WTC11 (cell line): ENCODE results near the gene MGAM2. TPM values are rescaled to one million over a fixed set of nuclear protein-coding genes. Genes with fewer than 3 reads are reported as not detected.

Source experiments
- ATAC-seq: fragments of 200-7000 bp; cut with Tn5 transposase; 2 replicates; pipeline ENCODE4 v1.10.0; 2021; ENCODE audit warnings: mild to moderate bottlenecking, moderate library complexity
- CTCF ChIA-PET: fragments of 300-600 bp; sonication (Branson Sonifier 250); formaldehyde crosslinking; loops from one replicate; lab custom pipeline; 2021; ENCODE audit warnings: antibody characterized with exemption; lab: Charles Lee
- POLR2A ChIA-PET: fragments of 350-600 bp; sonication (Branson Sonifier 250); formaldehyde crosslinking; loops from one replicate; lab custom pipeline; 2021; ENCODE audit warnings: antibody characterized with exemption; lab: Charles Lee
- DNase-seq: peaks from one replicate; pipeline ENCODE4 v3.0.0; 2021; ENCODE audit warnings: low spot score
- H3K27ac Mint-ChIP-seq: 2 replicates; pipeline ENCODE4 v1.8.0; 2021; ENCODE audit warnings: mixed read lengths
- H3K27me3 Mint-ChIP-seq: 2 replicates; pipeline ENCODE4 v1.8.0; 2021; ENCODE audit warnings: low read depth, mild to moderate bottlenecking, moderate library complexity, mixed read lengths
- H3K36me3 Mint-ChIP-seq: 2 replicates; pipeline ENCODE4 v1.8.0; 2021; ENCODE audit warnings: mixed read lengths
- H3K4me1 Mint-ChIP-seq: 2 replicates; pipeline ENCODE4 v1.8.0; 2022; ENCODE audit warnings: mixed read lengths
- H3K4me3 Mint-ChIP-seq: 2 replicates; pipeline ENCODE4 v1.8.0; 2021; ENCODE audit warnings: mild to moderate bottlenecking, moderate library complexity, mixed read lengths
- H3K9me3 Mint-ChIP-seq: 2 replicates; pipeline ENCODE4 v1.8.0; 2021; ENCODE audit warnings: mixed read lengths
- MYBL2 ChIP-seq: sonication (generic); formaldehyde crosslinking; IDR thresholded peaks from 2 replicates; pipeline ENCODE4 v1.8.1; 2023; ENCODE audit warnings: mild to moderate bottlenecking, moderate library complexity, missing genetic modification reagents
- SMAD4 ChIP-seq: sonication (generic); formaldehyde crosslinking; IDR thresholded peaks from 2 replicates; pipeline ENCODE4 v1.8.0; 2022; ENCODE audit warnings: mild to moderate bottlenecking, missing genetic modification reagents
- ZNF671 ChIP-seq: fragments of 250-450 bp; sonication (Bioruptor Pico); IDR thresholded peaks from 2 replicates; pipeline ENCODE4 v1.8.0; 2021; ENCODE audit warnings: mild to moderate bottlenecking
- total RNA-seq: library from RNA; stranded (reverse); gene quantifications from 3 replicates; pipeline ENCODE4 v1.2.3, GENCODE V29; 2021

MGAM2 gene
- total RNA-seq, 1 experiment from 2014 or later = not detected

GRCh38 chr7:142263598-142264380 lies 152.3 kb downstream of the MGAM2 start:
- TF ChIP-seq MYBL2 (CRISPR knock-in tag) (no peak), SMAD4 (CRISPR knock-in tag) (no peak), ZNF671 (no peak)
- Mint-ChIP-seq H3K4me3 (no peak overlapping the region), H3K36me3 (peaks cover 9% of the 10 kb centered on the region), H3K4me1 (no peaks in the 10 kb centered on the region), H3K27me3 (peaks cover 10% of the 10 kb centered on the region), H3K9me3 (peaks cover 27% of the 10 kb centered on the region), H3K27ac (no peak overlapping the region)
- CTCF ChIA-PET = interaction anchor here (1.2 kb wide), 1 partner anchor 37 kb away, joined by 5 read pairs; no protein-coding TSS in a partner anchor
- DNase-seq (no peak), ATAC-seq (no peak)
- POLR2A ChIA-PET = interaction anchor here (1.1 kb wide), 1 partner anchor 34 kb away, joined by 3 read pairs; no protein-coding TSS in a partner anchor

Other genes starting within 250 kb of the MGAM2 start
- gene OR9A4, start 195.3 kb upstream of the MGAM2 start, total RNA-seq = not detected in 3 replicates
- not detected in 3 replicates for gene CLEC5A, start 164.7 kb upstream of the MGAM2 start, total RNA-seq
- gene TAS2R38, start 137.9 kb upstream of the MGAM2 start, total RNA-seq = 0.16 to 0.23 TPM in 2 of 3 replicates, not detected in the other
- gene MGAM, start 115.8 kb upstream of the MGAM2 start, total RNA-seq = 0.14 to 0.16 TPM (median 0.15 TPM) in 3 replicates
- gene PRSS58, start 146.3 kb downstream of the MGAM2 start, total RNA-seq = not detected in 3 replicates